WTC11 (cell line): ENCODE measurements around the gene AFP. TPM values are rescaled to one million over a fixed set of nuclear protein-coding genes. Genes with fewer than 3 reads are reported as not detected.

Source experiments
- ATAC-seq: fragments of 200-7000 bp; cut with Tn5 transposase; 2 replicates; pipeline ENCODE4 v1.10.0; 2021; ENCODE audit warnings: mild to moderate bottlenecking, moderate library complexity
- CTCF ChIA-PET: fragments of 300-600 bp; sonication (Branson Sonifier 250); formaldehyde crosslinking; loops from one replicate; lab custom pipeline; 2021; ENCODE audit warnings: antibody characterized with exemption; lab: Charles Lee
- POLR2A ChIA-PET: fragments of 350-600 bp; sonication (Branson Sonifier 250); formaldehyde crosslinking; loops from one replicate; lab custom pipeline; 2021; ENCODE audit warnings: antibody characterized with exemption; lab: Charles Lee
- DNase-seq: peaks from one replicate; pipeline ENCODE4 v3.0.0; 2021; ENCODE audit warnings: low spot score
- H3K27ac Mint-ChIP-seq: 2 replicates; pipeline ENCODE4 v1.8.0; 2021; ENCODE audit warnings: mixed read lengths
- H3K27me3 Mint-ChIP-seq: 2 replicates; pipeline ENCODE4 v1.8.0; 2021; ENCODE audit warnings: low read depth, mild to moderate bottlenecking, moderate library complexity, mixed read lengths
- H3K36me3 Mint-ChIP-seq: 2 replicates; pipeline ENCODE4 v1.8.0; 2021; ENCODE audit warnings: mixed read lengths
- H3K4me1 Mint-ChIP-seq: 2 replicates; pipeline ENCODE4 v1.8.0; 2022; ENCODE audit warnings: mixed read lengths
- H3K4me3 Mint-ChIP-seq: 2 replicates; pipeline ENCODE4 v1.8.0; 2021; ENCODE audit warnings: mild to moderate bottlenecking, moderate library complexity, mixed read lengths
- H3K9me3 Mint-ChIP-seq: 2 replicates; pipeline ENCODE4 v1.8.0; 2021; ENCODE audit warnings: mixed read lengths
- CREM ChIP-seq: sonication (generic); formaldehyde crosslinking; IDR thresholded peaks from 2 replicates; pipeline ENCODE4 v1.8.1; 2022; ENCODE audit warnings: mild to moderate bottlenecking, missing genetic modification reagents, moderate library complexity
- JAZF1 ChIP-seq: fragments of 250-450 bp; sonication (Bioruptor Pico); IDR thresholded peaks from 2 replicates; pipeline ENCODE4 v1.9.0; 2021; ENCODE audit warnings: moderate library complexity, mild to moderate bottlenecking, inconsistent platforms
- MYBL2 ChIP-seq: sonication (generic); formaldehyde crosslinking; IDR thresholded peaks from 2 replicates; pipeline ENCODE4 v1.8.1; 2023; ENCODE audit warnings: mild to moderate bottlenecking, moderate library complexity, missing genetic modification reagents
- OVOL2 ChIP-seq: fragments of 250-450 bp; sonication (Bioruptor Pico); IDR thresholded peaks from 2 replicates; pipeline ENCODE4 v1.9.0; 2021; ENCODE audit warnings: mild to moderate bottlenecking, borderline replicate concordance
- RORB ChIP-seq: fragments of 250-450 bp; sonication (Bioruptor Pico); IDR thresholded peaks from 2 replicates; pipeline ENCODE4 v1.9.0; 2021; ENCODE audit warnings: mild to moderate bottlenecking
- ZNF423 ChIP-seq: fragments of 250-450 bp; sonication (Bioruptor Pico); IDR thresholded peaks from 2 replicates; pipeline ENCODE4 v2.1.2; 2022; ENCODE audit warnings: mild to moderate bottlenecking, moderate library complexity
- ZNF671 ChIP-seq: fragments of 250-450 bp; sonication (Bioruptor Pico); IDR thresholded peaks from 2 replicates; pipeline ENCODE4 v1.8.0; 2021; ENCODE audit warnings: mild to moderate bottlenecking
- total RNA-seq: library from RNA; stranded (reverse); gene quantifications from 3 replicates; pipeline ENCODE4 v1.2.3, GENCODE V29; 2021
- TF ChIP-seq, protein P1 (sequence below): sonication (generic); formaldehyde crosslinking; IDR thresholded peaks from 2 replicates; pipeline ENCODE4 v1.8.1; 2023; ENCODE audit warnings: mild to moderate bottlenecking, missing genetic modification reagents, borderline replicate concordance
- TF ChIP-seq, protein P2 (sequence below): sonication (generic); formaldehyde crosslinking; conservative IDR thresholded peaks from 2 replicates; pipeline ENCODE4 v1.8.1; 2022; ENCODE audit warnings: mild to moderate bottlenecking, missing genetic modification reagents
- TF ChIP-seq, protein P3 (sequence below): sonication (generic); formaldehyde crosslinking; IDR thresholded peaks from 2 replicates; pipeline ENCODE4 v1.8.0; 2022; ENCODE audit warnings: mild to moderate bottlenecking, missing genetic modification reagents
- TF ChIP-seq, protein P4 (sequence below): sonication (generic); formaldehyde crosslinking; IDR thresholded peaks from 2 replicates; pipeline ENCODE4 v1.8.0; 2023; ENCODE audit warnings: missing genetic modification reagents, mild to moderate bottlenecking, borderline replicate concordance
- TF ChIP-seq, protein P5 (sequence below): sonication (generic); formaldehyde crosslinking; IDR thresholded peaks from 2 replicates; pipeline ENCODE4 v1.8.1; 2022; ENCODE audit warnings: mild to moderate bottlenecking, missing genetic modification reagents, moderate library complexity, borderline replicate concordance
- TF ChIP-seq, protein P6 (sequence below): sonication (generic); formaldehyde crosslinking; IDR thresholded peaks from 2 replicates; pipeline ENCODE4 v1.8.1; 2023; ENCODE audit warnings: mild to moderate bottlenecking, missing genetic modification reagents
- TF ChIP-seq, protein P7 (sequence below): sonication (generic); formaldehyde crosslinking; IDR thresholded peaks from 2 replicates; pipeline ENCODE4 v1.8.1; 2022; ENCODE audit warnings: low read depth, missing genetic modification reagents, borderline replicate concordance
- TF ChIP-seq, protein P8 (sequence below): fragments of 250-450 bp; sonication (Bioruptor Pico); IDR thresholded peaks from 2 replicates; pipeline ENCODE4 v1.9.0; 2021; ENCODE audit warnings: mild to moderate bottlenecking

AFP gene
- total RNA-seq, 1 experiment from 2014 or later: 1.8 TPM

DNA sequence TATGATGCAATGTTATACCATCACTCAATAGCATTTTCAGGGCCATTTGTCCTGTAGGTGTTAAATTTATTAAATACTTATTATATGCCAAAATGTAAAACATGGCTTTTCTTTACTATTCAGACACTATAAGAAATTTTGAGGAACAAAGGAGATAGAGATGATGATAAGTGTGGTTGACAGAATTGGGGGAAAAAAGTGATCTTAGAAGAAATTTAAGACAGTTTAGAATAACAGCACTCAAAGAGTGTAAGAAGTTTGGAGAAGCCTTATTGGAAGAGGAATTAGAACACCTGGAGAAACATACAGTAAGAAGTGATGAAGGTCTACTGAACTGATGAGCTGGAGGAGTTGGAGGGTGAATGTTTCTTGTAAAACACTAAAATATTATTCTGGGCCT lies 12.8 kb upstream of the AFP start:
- no peaks in the 10 kb centered on the region for H3K4me1 Mint-ChIP-seq
- no peak overlapping the region for H3K27ac Mint-ChIP-seq
- no peaks in the 10 kb centered on the region for H3K27me3 Mint-ChIP-seq
- no peak for ATAC-seq
- TF ChIP-seq, protein P1, sequence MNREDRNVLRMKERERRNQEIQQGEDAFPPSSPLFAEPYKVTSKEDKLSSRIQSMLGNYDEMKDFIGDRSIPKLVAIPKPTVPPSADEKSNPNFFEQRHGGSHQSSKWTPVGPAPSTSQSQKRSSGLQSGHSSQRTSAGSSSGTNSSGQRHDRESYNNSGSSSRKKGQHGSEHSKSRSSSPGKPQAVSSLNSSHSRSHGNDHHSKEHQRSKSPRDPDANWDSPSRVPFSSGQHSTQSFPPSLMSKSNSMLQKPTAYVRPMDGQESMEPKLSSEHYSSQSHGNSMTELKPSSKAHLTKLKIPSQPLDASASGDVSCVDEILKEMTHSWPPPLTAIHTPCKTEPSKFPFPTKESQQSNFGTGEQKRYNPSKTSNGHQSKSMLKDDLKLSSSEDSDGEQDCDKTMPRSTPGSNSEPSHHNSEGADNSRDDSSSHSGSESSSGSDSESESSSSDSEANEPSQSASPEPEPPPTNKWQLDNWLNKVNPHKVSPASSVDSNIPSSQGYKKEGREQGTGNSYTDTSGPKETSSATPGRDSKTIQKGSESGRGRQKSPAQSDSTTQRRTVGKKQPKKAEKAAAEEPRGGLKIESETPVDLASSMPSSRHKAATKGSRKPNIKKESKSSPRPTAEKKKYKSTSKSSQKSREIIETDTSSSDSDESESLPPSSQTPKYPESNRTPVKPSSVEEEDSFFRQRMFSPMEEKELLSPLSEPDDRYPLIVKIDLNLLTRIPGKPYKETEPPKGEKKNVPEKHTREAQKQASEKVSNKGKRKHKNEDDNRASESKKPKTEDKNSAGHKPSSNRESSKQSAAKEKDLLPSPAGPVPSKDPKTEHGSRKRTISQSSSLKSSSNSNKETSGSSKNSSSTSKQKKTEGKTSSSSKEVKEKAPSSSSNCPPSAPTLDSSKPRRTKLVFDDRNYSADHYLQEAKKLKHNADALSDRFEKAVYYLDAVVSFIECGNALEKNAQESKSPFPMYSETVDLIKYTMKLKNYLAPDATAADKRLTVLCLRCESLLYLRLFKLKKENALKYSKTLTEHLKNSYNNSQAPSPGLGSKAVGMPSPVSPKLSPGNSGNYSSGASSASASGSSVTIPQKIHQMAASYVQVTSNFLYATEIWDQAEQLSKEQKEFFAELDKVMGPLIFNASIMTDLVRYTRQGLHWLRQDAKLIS (CRISPR knock-in tag): no peak
- TF ChIP-seq, protein P2, sequence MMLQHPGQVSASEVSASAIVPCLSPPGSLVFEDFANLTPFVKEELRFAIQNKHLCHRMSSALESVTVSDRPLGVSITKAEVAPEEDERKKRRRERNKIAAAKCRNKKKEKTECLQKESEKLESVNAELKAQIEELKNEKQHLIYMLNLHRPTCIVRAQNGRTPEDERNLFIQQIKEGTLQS (CRISPR knock-in tag): no peak
- TF ChIP-seq CREM (CRISPR knock-in tag) (no peak), ZNF671 (CRISPR knock-in tag) (no peak), ZNF423 (CRISPR knock-in tag) (no peak), RORB (CRISPR knock-in tag) (no peak), MYBL2 (CRISPR knock-in tag) (no peak), JAZF1 (CRISPR knock-in tag) (no peak), OVOL2 (CRISPR knock-in tag) (no peak)
- TF ChIP-seq, protein P3, sequence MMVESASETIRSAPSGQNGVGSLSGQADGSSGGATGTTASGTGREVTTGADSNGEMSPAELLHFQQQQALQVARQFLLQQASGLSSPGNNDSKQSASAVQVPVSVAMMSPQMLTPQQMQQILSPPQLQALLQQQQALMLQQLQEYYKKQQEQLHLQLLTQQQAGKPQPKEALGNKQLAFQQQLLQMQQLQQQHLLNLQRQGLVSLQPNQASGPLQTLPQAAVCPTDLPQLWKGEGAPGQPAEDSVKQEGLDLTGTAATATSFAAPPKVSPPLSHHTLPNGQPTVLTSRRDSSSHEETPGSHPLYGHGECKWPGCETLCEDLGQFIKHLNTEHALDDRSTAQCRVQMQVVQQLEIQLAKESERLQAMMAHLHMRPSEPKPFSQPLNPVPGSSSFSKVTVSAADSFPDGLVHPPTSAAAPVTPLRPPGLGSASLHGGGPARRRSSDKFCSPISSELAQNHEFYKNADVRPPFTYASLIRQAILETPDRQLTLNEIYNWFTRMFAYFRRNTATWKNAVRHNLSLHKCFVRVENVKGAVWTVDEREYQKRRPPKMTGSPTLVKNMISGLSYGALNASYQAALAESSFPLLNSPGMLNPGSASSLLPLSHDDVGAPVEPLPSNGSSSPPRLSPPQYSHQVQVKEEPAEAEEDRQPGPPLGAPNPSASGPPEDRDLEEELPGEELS (CRISPR knock-in tag): no peak
- TF ChIP-seq, protein P4, sequence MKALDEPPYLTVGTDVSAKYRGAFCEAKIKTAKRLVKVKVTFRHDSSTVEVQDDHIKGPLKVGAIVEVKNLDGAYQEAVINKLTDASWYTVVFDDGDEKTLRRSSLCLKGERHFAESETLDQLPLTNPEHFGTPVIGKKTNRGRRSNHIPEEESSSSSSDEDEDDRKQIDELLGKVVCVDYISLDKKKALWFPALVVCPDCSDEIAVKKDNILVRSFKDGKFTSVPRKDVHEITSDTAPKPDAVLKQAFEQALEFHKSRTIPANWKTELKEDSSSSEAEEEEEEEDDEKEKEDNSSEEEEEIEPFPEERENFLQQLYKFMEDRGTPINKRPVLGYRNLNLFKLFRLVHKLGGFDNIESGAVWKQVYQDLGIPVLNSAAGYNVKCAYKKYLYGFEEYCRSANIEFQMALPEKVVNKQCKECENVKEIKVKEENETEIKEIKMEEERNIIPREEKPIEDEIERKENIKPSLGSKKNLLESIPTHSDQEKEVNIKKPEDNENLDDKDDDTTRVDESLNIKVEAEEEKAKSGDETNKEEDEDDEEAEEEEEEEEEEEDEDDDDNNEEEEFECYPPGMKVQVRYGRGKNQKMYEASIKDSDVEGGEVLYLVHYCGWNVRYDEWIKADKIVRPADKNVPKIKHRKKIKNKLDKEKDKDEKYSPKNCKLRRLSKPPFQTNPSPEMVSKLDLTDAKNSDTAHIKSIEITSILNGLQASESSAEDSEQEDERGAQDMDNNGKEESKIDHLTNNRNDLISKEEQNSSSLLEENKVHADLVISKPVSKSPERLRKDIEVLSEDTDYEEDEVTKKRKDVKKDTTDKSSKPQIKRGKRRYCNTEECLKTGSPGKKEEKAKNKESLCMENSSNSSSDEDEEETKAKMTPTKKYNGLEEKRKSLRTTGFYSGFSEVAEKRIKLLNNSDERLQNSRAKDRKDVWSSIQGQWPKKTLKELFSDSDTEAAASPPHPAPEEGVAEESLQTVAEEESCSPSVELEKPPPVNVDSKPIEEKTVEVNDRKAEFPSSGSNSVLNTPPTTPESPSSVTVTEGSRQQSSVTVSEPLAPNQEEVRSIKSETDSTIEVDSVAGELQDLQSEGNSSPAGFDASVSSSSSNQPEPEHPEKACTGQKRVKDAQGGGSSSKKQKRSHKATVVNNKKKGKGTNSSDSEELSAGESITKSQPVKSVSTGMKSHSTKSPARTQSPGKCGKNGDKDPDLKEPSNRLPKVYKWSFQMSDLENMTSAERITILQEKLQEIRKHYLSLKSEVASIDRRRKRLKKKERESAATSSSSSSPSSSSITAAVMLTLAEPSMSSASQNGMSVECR (CRISPR knock-in tag): no peak
- TF ChIP-seq, protein P5, sequence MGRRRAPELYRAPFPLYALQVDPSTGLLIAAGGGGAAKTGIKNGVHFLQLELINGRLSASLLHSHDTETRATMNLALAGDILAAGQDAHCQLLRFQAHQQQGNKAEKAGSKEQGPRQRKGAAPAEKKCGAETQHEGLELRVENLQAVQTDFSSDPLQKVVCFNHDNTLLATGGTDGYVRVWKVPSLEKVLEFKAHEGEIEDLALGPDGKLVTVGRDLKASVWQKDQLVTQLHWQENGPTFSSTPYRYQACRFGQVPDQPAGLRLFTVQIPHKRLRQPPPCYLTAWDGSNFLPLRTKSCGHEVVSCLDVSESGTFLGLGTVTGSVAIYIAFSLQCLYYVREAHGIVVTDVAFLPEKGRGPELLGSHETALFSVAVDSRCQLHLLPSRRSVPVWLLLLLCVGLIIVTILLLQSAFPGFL (CRISPR knock-in tag): no peak
- TF ChIP-seq, protein P6, sequence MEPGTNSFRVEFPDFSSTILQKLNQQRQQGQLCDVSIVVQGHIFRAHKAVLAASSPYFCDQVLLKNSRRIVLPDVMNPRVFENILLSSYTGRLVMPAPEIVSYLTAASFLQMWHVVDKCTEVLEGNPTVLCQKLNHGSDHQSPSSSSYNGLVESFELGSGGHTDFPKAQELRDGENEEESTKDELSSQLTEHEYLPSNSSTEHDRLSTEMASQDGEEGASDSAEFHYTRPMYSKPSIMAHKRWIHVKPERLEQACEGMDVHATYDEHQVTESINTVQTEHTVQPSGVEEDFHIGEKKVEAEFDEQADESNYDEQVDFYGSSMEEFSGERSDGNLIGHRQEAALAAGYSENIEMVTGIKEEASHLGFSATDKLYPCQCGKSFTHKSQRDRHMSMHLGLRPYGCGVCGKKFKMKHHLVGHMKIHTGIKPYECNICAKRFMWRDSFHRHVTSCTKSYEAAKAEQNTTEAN (CRISPR knock-in tag): no peak
- TF ChIP-seq, protein P7, sequence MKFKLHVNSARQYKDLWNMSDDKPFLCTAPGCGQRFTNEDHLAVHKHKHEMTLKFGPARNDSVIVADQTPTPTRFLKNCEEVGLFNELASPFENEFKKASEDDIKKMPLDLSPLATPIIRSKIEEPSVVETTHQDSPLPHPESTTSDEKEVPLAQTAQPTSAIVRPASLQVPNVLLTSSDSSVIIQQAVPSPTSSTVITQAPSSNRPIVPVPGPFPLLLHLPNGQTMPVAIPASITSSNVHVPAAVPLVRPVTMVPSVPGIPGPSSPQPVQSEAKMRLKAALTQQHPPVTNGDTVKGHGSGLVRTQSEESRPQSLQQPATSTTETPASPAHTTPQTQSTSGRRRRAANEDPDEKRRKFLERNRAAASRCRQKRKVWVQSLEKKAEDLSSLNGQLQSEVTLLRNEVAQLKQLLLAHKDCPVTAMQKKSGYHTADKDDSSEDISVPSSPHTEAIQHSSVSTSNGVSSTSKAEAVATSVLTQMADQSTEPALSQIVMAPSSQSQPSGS: no peak
- TF ChIP-seq, protein P8, sequence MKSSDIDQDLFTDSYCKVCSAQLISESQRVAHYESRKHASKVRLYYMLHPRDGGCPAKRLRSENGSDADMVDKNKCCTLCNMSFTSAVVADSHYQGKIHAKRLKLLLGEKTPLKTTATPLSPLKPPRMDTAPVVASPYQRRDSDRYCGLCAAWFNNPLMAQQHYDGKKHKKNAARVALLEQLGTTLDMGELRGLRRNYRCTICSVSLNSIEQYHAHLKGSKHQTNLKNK (CRISPR knock-in tag): no peak
- no peaks in the 10 kb centered on the region for H3K9me3 Mint-ChIP-seq
- H3K36me3 Mint-ChIP-seq: no peaks in the 10 kb centered on the region
- POLR2A ChIA-PET: no interaction called here
- no peak overlapping the region for H3K4me3 Mint-ChIP-seq
- DNase-seq: no peak
- CTCF ChIA-PET: no interaction called here
